Left lung (tissue), 10 donors: Measurements from ENCODE around the gene PLA2G2A. TPM values are rescaled to one million over a fixed set of nuclear protein-coding genes. Genes with fewer than 3 reads are reported as not detected.
"Not testable (repeated sequence)": the region's sequence is repeated elsewhere in the genome, so short reads cannot be mapped to it uniquely, and the experiment has no call there.

Experiments used
- ATAC-seq: fragments of 200-7000 bp; cut with Tn5 transposase; one replicate; pipeline ENCODE4 v1.9.1; 2020; ENCODE audit warnings: moderate library complexity
- DNase-seq, 4 donors: peaks; one replicate each; pipeline ENCODE4 v3.0.0-alpha.2; 2013 to 2020
- H3K27ac ChIP-seq, 2 donors: fragments of 200-600 bp; sonication (generic) in 1 of 2; one replicate each; pipeline versions ENCODE4 v1.5.0 to v1.8.0; 2020 to 2021
- H3K27me3 ChIP-seq, 2 donors: fragments of 200-600 bp; sonication (generic) in 1 of 2; one replicate each; pipeline versions ENCODE4 v1.5.0 to v1.8.0; 2020 to 2021
- H3K36me3 ChIP-seq, 2 donors: fragments of 200-600 bp; sonication (generic) in 1 of 2; one replicate each; pipeline versions ENCODE4 v1.5.0 to v1.8.0; 2020 to 2021
- H3K4me1 ChIP-seq, 2 donors: fragments of 200-600 bp; one replicate each; pipeline ENCODE4 v1.8.0; 2021
- H3K4me3 ChIP-seq, 2 donors: fragments of 200-600 bp; sonication (generic) in 1 of 2; one replicate each; pipeline versions ENCODE4 v1.5.0 to v1.8.0; 2020 to 2021; ENCODE audit warnings: mild to moderate bottlenecking in 1 of 2
- H3K9me3 ChIP-seq, 2 donors: fragments of 200-600 bp; sonication (generic) in 1 of 2; one replicate each; pipeline versions ENCODE4 v1.5.0 to v1.8.0; 2020 to 2021
- CTCF ChIP-seq, 2 donors: fragments of 200-600 bp; sonication (generic) in 1 of 2; IDR thresholded peaks; one replicate each; pipeline versions ENCODE4 v1.5.0 to v1.8.0; 2021; ENCODE audit warnings: antibody characterized with exemption in 2 of 2
- intact Hi-C, 2 donors: fragments of 100-400 bp; cut with DNase I; formaldehyde crosslinking; loops; one replicate each; pipeline versions ENCODE4 v1.11.2 to v1.14.2; 2022
- polyA plus RNA-seq, 6 donors: library from polyadenylated mRNA; unstranded; fragments of 120-200 nt; gene quantifications; one replicate each; pipeline ENCODE4 v1.2.1, GENCODE V29; 2013; ENCODE audit not compliant: insufficient read length in 6 of 6
- total RNA-seq, 2 donors: library from RNA; stranded (reverse); fragmentation: NEBNext Ultra II Directional; extraction: Animal tissue kit (Norgen Biotek cat#: 25700); gene quantifications; one replicate each; pipeline ENCODE4 v1.2.1, GENCODE V29; 2021
- donor health status: DM: no; HTN: yes; CAD: no.
- donor health status: DM: no; HTN: no; CAD: no.

Gene PLA2G2A
- total and polyA plus RNA-seq, 8 donors = 0.73 to 65.7 (median 1.7) TPM

- Histone ChIP-seq H3K27me3 (no peaks in the 10 kb centered on the region), H3K36me3 (no peaks in the 10 kb centered on the region), H3K9me3 (no peaks in the 10 kb centered on the region), H3K4me1 (no peaks in the 10 kb centered on the region), H3K27ac (no peak overlapping the region), H3K4me3 (no peak overlapping the region)
- no peak for DNase-seq
- ATAC-seq = no peak
- TF ChIP-seq CTCF (IDR thresholded peaks at IDR 0.05) = no peak
- intact Hi-C loops = no loop called here
Measured at GRCh38 chr1:19988267-19989006, 9.0 kb upstream of the PLA2G2A start.

GRCh38 chr1:19987719-19988118, 8.3 kb upstream of the PLA2G2A start:
- Histone ChIP-seq H3K27me3 (no peaks in the 10 kb centered on the region), H3K27ac (no peak overlapping the region), H3K9me3 (no peaks in the 10 kb centered on the region), H3K4me3 (no peak overlapping the region), H3K4me1 (no peaks in the 10 kb centered on the region), H3K36me3 (no peaks in the 10 kb centered on the region)
- intact Hi-C loops = no loop called here
- DNase-seq (no peak), ATAC-seq (no peak)
- TF ChIP-seq CTCF (IDR thresholded peaks at IDR 0.05) = no peak

- DNase-seq = peak in 1 of 4 donors; percentile 62
- H3K27ac ChIP-seq, H3K36me3 ChIP-seq, H3K9me3 ChIP-seq, H3K4me3 ChIP-seq, ATAC-seq, intact Hi-C loops, H3K4me1 ChIP-seq, H3K27me3 ChIP-seq: not testable (repeated sequence)
Measured at GRCh38 chr1:19984409-19985016, 5.1 kb upstream of the PLA2G2A start.

- no peak for ATAC-seq
- intact Hi-C loops = no loop called here
Measured at GRCh38 chr1:19981507-19982312, 2.3 kb upstream of the PLA2G2A start.

GRCh38 chr1:19981170-19981506, 1.7 kb upstream of the PLA2G2A start:
- Histone ChIP-seq H3K4me3 (no peak overlapping the region), H3K4me1 (peaks cover 5 to 9% of the 10 kb centered on the region in 2 donors), H3K9me3 (no peaks in the 10 kb centered on the region), H3K27me3 (peaks cover 0 to 4% of the 10 kb centered on the region in 2 donors), H3K36me3 (no peaks in the 10 kb centered on the region), H3K27ac (no peak overlapping the region)
- intact Hi-C loops = no loop called here
- DNase-seq (no peak), ATAC-seq (no peak)
- TF ChIP-seq CTCF (IDR thresholded peaks at IDR 0.05) = no peak

More at GRCh38 chr1:19981507-19982312, 2.3 kb upstream of the PLA2G2A start:
- H3K27me3 ChIP-seq = peaks cover 0 to 4% of the 10 kb centered on the region in 2 donors
- no peaks in the 10 kb centered on the region for H3K36me3 ChIP-seq
- TF ChIP-seq CTCF (IDR thresholded peaks at IDR 0.05) = no peak
- no peak overlapping the region for H3K4me3 ChIP-seq
- H3K9me3 ChIP-seq = no peaks in the 10 kb centered on the region
- no peak for DNase-seq
- H3K27ac ChIP-seq = no peak overlapping the region
- H3K4me1 ChIP-seq = peaks cover 5 to 9% of the 10 kb centered on the region in 2 donors
